Measurements from ENCODE around the gene RMI2.

GRCh38 chr16:11400076-11400475 lies 54.8 kb downstream of the RMI2 start:
- TF ChIP-seq POLR2A (IDR thresholded peaks at IDR 0.05): no peak
- no peak for TF ChIP-seq CTCF (IDR thresholded peaks at IDR 0.05)

All from breast epithelium (tissue), 3 donors.